ENCODE measurements around the gene ZNF138. TPM values are rescaled to one million over a fixed set of nuclear protein-coding genes. Genes with fewer than 3 reads are reported as not detected.
A peak's percentile ranks its signal among the peaks of the same experiment; 100 is the strongest.
"Not testable (repeated sequence)": the region's sequence is repeated elsewhere in the genome, so short reads cannot be mapped to it uniquely, and the experiment has no call there.

The ZNF138 gene
- total RNA-seq, result 38.1 TPM
- polyA plus RNA-seq, result 3.2 TPM

GRCh38 chr7:64794171-64794844 is at the start of gene ZNF138:
Gene ZNF138 (plus strand): TSS chr7:64794428. CDS start chr7:64794569, 141 bp downstream.
- H3K4me1 ChIP-seq (ENCODE audit: insufficient read depth), result peaks cover 2% of the 10 kb centered on the region
- WGBS, result under 1% methylated on average over 32 of the region's 32 CpGs

GRCh38 chr7:64744680-64745079 is 49.5 kb upstream of the ZNF138 start:
- DNase-seq (ENCODE audit: extremely low spot score), result no peak
- no peak overlapping the region for H3K27ac ChIP-seq (ENCODE audit: low read depth)
- WGBS, result 78% methylated on average over 4 of the region's 4 CpGs
- no peak overlapping the region for H3K4me3 ChIP-seq (ENCODE audit: low read depth, low read length)
- H3K36me3 ChIP-seq (ENCODE audit: insufficient read depth), result no peaks in the 10 kb centered on the region
- no peaks in the 10 kb centered on the region for H3K4me1 ChIP-seq (ENCODE audit: insufficient read depth)

More at GRCh38 chr7:64794171-64794844, at the start of gene ZNF138:
- Histone ChIP-seq H3K36me3 (ENCODE audit: insufficient read depth) (no peaks in the 10 kb centered on the region), H3K4me3 (ENCODE audit: low read depth, low read length) (peak within 1 kb of the TSS; percentile 74), H3K27ac (ENCODE audit: low read depth) (peak within 1 kb of the TSS; percentile 72)
- peak; percentile 95 for DNase-seq (ENCODE audit: extremely low spot score)

DNA sequence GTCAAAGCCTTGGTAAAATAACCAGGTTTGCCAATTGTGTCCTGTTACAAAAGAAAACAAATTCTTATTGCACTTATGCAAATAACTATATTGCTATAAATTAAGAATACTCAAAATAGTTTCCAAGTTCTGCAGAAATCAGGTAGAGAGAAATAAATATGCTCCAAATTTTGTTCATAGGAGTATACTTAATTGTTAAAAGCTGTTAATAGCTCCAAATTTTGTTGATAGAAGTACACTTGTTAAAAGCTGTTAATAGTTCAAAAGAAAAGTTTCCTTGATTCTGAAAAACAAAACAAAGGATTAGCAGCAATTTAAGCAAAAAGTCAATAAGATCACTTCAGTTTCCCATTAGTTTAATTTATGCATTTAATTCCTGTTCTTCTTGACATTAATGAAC is 46.4 kb upstream of the ZNF138 start:
- no peaks in the 10 kb centered on the region for H3K36me3 ChIP-seq (ENCODE audit: insufficient read depth)
- H3K4me3 ChIP-seq (ENCODE audit: low read depth, low read length), result no peak overlapping the region
- DNase-seq (ENCODE audit: extremely low spot score), result no peak
- H3K4me1 ChIP-seq (ENCODE audit: insufficient read depth), result no peaks in the 10 kb centered on the region
- no peak overlapping the region for H3K27ac ChIP-seq (ENCODE audit: low read depth)

DNA sequence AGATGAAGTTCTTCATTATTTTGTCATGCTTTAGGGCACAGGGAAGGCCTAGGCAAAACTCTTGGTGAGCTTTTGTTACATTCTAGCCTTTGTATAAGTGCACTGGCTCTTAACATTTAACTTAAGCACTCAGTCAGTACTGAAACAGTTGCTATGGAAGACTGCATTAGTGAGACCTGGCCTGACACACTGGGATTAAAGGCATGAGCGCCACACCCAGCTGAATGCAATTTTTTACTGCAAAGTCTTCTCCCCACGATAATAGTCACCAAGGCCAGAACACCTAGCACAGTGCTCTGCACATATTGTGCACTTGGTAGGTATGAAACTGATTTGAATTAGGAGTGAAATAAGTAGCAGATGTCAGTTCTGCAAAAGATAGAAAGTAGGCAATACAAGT is 41.2 kb upstream of the ZNF138 start:
- Histone ChIP-seq H3K27ac (ENCODE audit: low read depth) (no peak overlapping the region), H3K36me3 (ENCODE audit: insufficient read depth) (no peaks in the 10 kb centered on the region), H3K4me1 (ENCODE audit: insufficient read depth) (no peaks in the 10 kb centered on the region), H3K4me3 (ENCODE audit: low read depth, low read length) (no peak overlapping the region)
- DNase-seq (ENCODE audit: extremely low spot score), result no peak
- WGBS, result 79% methylated on average over 2 of the region's 2 CpGs

DNA sequence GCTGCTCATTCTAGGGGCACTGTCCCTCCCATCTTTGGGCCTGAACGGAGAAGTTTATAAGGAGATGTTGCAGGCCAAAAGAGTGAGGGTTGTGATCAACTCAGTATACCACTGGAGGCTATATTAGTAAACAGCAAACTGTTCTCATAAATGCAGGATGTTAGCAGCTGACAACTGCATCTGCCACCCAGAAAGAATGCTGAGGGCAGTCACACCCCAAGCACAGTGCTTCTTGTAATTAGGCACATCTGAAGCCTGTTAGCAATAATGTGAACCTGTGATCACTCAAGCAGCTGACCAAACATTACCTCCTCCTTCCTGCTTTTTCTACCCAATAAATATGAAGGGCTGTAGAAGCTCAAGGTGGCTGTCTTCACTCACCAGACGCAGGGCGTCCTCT is 38.4 kb upstream of the ZNF138 start:
- Histone ChIP-seq H3K27ac (ENCODE audit: low read depth) (no peak overlapping the region), H3K4me1 (ENCODE audit: insufficient read depth) (no peaks in the 10 kb centered on the region), H3K36me3 (ENCODE audit: insufficient read depth) (no peaks in the 10 kb centered on the region), H3K4me3 (ENCODE audit: low read depth, low read length) (no peak overlapping the region)
- 70% methylated on average over 3 of the region's 3 CpGs for WGBS
- DNase-seq (ENCODE audit: extremely low spot score), result no peak

- 72% methylated on average over 3 of the region's 3 CpGs for WGBS
- H3K36me3 ChIP-seq (ENCODE audit: insufficient read depth), result no peaks in the 10 kb centered on the region
- no peak overlapping the region for H3K27ac ChIP-seq (ENCODE audit: low read depth)
- H3K4me1 ChIP-seq (ENCODE audit: insufficient read depth), result no peaks in the 10 kb centered on the region
- no peak overlapping the region for H3K4me3 ChIP-seq (ENCODE audit: low read depth, low read length)
- DNase-seq (ENCODE audit: extremely low spot score), result no peak
Measured at GRCh38 chr7:64758151-64758550, 36.1 kb upstream of the ZNF138 start.

DNA sequence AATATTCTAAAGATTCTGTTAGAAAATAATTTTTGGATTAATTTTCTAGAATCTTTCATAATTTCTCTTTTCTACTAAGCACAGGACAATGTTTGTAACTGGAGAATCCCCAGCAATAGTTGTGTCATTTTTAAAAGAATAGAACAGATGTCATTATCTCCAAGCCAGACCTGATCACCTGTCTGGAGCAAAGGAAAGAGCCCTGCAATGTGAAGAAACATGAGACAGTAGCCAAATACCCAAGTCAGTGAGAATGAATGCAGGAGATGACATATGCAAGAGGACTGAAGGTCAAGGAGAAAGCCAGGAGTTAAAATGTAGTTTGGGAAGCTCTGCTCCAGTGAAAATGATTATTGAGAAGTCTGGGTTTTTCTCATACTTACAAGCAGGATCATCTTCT is 25.4 kb upstream of the ZNF138 start:
- H3K4me3 ChIP-seq (ENCODE audit: low read depth, low read length), result no peak overlapping the region
- no peaks in the 10 kb centered on the region for H3K36me3 ChIP-seq (ENCODE audit: insufficient read depth)
- no peak overlapping the region for H3K27ac ChIP-seq (ENCODE audit: low read depth)
- DNase-seq (ENCODE audit: extremely low spot score), result no peak
- no peaks in the 10 kb centered on the region for H3K4me1 ChIP-seq (ENCODE audit: insufficient read depth)

GRCh38 chr7:64774204-64774842 is 19.9 kb upstream of the ZNF138 start:
- Histone ChIP-seq H3K27ac (ENCODE audit: low read depth) (no peak overlapping the region), H3K36me3 (ENCODE audit: insufficient read depth) (no peaks in the 10 kb centered on the region), H3K4me3 (ENCODE audit: low read depth, low read length) (no peak overlapping the region), H3K4me1 (ENCODE audit: insufficient read depth) (no peaks in the 10 kb centered on the region)
- WGBS, result 87% methylated on average over 2 of the region's 2 CpGs
- DNase-seq (ENCODE audit: extremely low spot score), result no peak

GRCh38 chr7:64775289-64775688 is 18.9 kb upstream of the ZNF138 start:
- H3K36me3 ChIP-seq (ENCODE audit: insufficient read depth), result no peaks in the 10 kb centered on the region
- H3K4me1 ChIP-seq (ENCODE audit: insufficient read depth), result no peaks in the 10 kb centered on the region
- DNase-seq (ENCODE audit: extremely low spot score), result no peak
- H3K4me3 ChIP-seq (ENCODE audit: low read depth, low read length), result no peak overlapping the region
- WGBS, result 76% methylated on average over 3 of the region's 3 CpGs
- H3K27ac ChIP-seq (ENCODE audit: low read depth), result no peak overlapping the region

- not testable (repeated sequence) for H3K36me3 ChIP-seq (ENCODE audit: insufficient read depth); H3K4me3 ChIP-seq (ENCODE audit: low read depth, low read length); H3K27ac ChIP-seq (ENCODE audit: low read depth); DNase-seq (ENCODE audit: extremely low spot score); H3K4me1 ChIP-seq (ENCODE audit: insufficient read depth)
- WGBS, result 94% methylated on average over 22 of the region's 23 CpGs
Measured at GRCh38 chr7:64784842-64785241, 9.4 kb upstream of the ZNF138 start.

DNA sequence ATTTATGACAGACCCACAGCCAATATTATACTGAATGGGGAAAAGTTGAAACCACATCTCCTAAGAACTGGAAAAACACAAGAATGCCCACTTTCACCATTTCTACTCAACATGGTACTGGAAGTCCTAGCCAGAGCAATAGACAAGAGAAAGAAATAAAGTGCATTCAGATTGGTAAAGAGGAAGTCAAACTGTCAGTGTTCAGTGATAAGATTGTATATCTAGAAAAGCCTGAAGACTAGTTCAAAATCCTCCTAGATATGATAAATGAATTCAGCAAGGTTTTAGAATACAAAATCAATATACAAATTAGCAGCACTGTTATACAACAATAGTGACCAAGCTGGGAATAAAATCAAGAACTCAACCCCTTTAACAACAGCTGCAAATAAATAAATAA is 6.9 kb upstream of the ZNF138 start:
- no peak overlapping the region for H3K4me3 ChIP-seq (ENCODE audit: low read depth, low read length)
- no peak for DNase-seq (ENCODE audit: extremely low spot score)
- H3K27ac ChIP-seq (ENCODE audit: low read depth), result no peak overlapping the region
- H3K4me1 ChIP-seq (ENCODE audit: insufficient read depth), result no peaks in the 10 kb centered on the region
- H3K36me3 ChIP-seq (ENCODE audit: insufficient read depth), result no peaks in the 10 kb centered on the region

DNA sequence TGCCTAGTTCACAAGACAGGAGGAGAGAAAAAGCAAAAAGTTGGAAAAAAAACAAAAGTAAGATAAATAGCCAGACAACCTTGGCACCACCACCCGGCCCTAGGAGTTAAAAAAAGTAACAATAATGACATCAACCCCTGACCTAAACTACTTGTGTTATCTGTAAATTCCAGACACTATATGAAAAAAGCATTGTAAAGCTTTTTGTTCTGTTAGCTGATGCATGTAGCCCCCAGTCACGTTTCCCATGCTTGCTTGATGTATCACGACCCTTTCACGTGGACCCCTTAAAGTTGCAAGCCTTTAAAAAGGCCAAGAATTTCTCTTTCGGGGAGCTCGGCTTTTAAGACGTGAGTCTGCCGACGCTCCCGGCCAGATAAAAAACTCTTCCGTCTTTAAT is 5.0 kb upstream of the ZNF138 start:
- H3K27ac ChIP-seq (ENCODE audit: low read depth); H3K4me1 ChIP-seq (ENCODE audit: insufficient read depth); H3K36me3 ChIP-seq (ENCODE audit: insufficient read depth); H3K4me3 ChIP-seq (ENCODE audit: low read depth, low read length); DNase-seq (ENCODE audit: extremely low spot score): not testable (repeated sequence)
- 43% methylated on average over 11 of the region's 11 CpGs for WGBS

DNA sequence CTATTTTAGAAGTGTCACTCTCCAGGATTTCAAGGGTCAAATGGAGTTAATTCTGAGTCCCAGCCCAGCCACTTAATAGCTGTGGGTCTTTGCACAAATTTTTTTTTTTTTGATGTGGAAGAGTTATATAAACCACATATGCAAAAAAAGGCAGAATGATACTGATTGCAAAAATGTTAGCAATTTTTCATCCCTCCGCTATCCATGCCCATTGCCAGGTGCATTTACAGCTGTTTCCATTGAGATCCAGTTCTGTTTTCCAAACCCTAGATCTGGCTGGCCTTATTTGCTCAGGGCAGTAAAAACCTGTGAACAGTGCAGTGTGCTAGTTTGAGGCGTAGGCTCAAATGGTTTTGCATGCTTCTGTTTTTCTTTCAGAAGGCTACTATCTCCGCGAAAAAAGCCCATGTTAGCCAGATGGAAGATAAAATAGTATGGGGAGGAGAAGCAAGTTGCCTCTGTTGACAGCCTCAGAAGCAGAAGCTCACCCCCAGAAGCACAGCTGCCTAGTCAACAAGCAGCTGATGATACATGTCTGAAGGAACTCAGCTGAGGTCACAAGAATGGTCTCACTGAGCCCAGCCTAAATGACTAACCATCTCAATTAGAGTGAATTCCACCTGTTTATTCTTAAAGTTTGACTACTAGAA is 997 bp upstream of the ZNF138 start:
- H3K4me3 ChIP-seq (ENCODE audit: low read depth, low read length), result no peak overlapping the region
- DNase-seq (ENCODE audit: extremely low spot score), result no peak
- peaks cover 2% of the 10 kb centered on the region for H3K4me1 ChIP-seq (ENCODE audit: insufficient read depth)
- no peaks in the 10 kb centered on the region for H3K36me3 ChIP-seq (ENCODE audit: insufficient read depth)
- 85% methylated on average over 4 of the region's 4 CpGs for WGBS
- H3K27ac ChIP-seq (ENCODE audit: low read depth), result no peak overlapping the region

DNA sequence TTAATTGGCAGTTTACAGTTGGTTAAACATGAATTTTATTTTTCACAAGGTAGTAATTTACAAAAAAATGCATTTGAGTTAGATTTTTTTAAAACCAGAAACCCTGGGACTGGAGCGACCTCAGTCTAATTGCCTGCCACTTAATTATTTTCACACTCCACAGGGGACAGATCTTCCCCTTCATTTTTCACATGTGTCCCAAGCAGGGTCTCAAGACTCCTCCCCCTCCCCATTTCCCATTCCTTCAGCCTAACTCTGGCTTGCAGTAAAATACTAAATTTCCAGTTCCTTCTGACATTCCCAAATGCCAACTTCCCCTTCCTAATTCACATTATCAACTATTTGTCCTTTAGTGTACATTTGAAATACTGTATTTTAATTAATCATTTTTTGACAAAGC is 948 bp downstream of the ZNF138 start:
- H3K36me3 ChIP-seq (ENCODE audit: insufficient read depth), result no peaks in the 10 kb centered on the region
- no peak for DNase-seq (ENCODE audit: extremely low spot score)
- no peak overlapping the region for H3K27ac ChIP-seq (ENCODE audit: low read depth)
- H3K4me3 ChIP-seq (ENCODE audit: low read depth, low read length), result no peak overlapping the region
- 5% methylated on average over 1 of the region's 1 CpG for WGBS
- peaks cover 2% of the 10 kb centered on the region for H3K4me1 ChIP-seq (ENCODE audit: insufficient read depth)

All from urinary bladder (tissue), 4 donors.